Panc1 (cell line): Measurements from ENCODE around the gene DCAF4.

ENCODE experiments used
- CTCF ChIP-seq: fragments of 450-650 bp; IDR thresholded peaks from 2 replicates; pipeline ENCODE4 v1.5.1; 2017; ENCODE audit warnings: mild to moderate bottlenecking
- POLR2AphosphoS5 ChIP-seq: IDR thresholded peaks from 2 replicates; pipeline ENCODE4 v1.6.1; 2012; ENCODE audit warnings: mild to moderate bottlenecking, low read depth, low read length, moderate library complexity
- SIN3A ChIP-seq: IDR thresholded peaks from 2 replicates; pipeline ENCODE4 v1.6.1; 2012; ENCODE audit warnings: low read depth, mild to moderate bottlenecking, low read length, moderate library complexity, borderline replicate concordance; ENCODE audit not compliant: insufficient read depth

- TF ChIP-seq CTCF: no peak
- no peak for TF ChIP-seq SIN3A
- TF ChIP-seq POLR2AphosphoS5: no peak
These were observed 60.6 kb downstream of the DCAF4 start for GRCh38 chr14:72986857-72987256.
